HFFc6 (cell line): Measurements from ENCODE around the gene LRP10. TPM values are rescaled to one million over a fixed set of nuclear protein-coding genes. Genes with fewer than 3 reads are reported as not detected.

Experiments used
- DNase-seq: peaks from one replicate; pipeline ENCODE4 v3.0.0-alpha.2; 2018
- H3K27ac Mint-ChIP-seq: 2 replicates; pipeline ENCODE4 v1.8.0; 2020; ENCODE audit warnings: mild to moderate bottlenecking, mixed read lengths
- H3K27me3 Mint-ChIP-seq: 2 replicates; pipeline ENCODE4 v1.8.0; 2021; ENCODE audit warnings: mild to moderate bottlenecking, moderate library complexity, mixed read lengths; ENCODE audit not compliant: insufficient read depth
- H3K36me3 Mint-ChIP-seq: 2 replicates; pipeline ENCODE4 v1.8.0; 2021; ENCODE audit warnings: low read depth, mixed read lengths
- H3K4me1 Mint-ChIP-seq: 2 replicates; pipeline ENCODE4 v1.8.0; 2020; ENCODE audit warnings: low read depth, mixed read lengths
- H3K4me3 Mint-ChIP-seq: 2 replicates; pipeline ENCODE4 v1.8.0; 2020; ENCODE audit warnings: mild to moderate bottlenecking, moderate library complexity, mixed read lengths
- H3K9me3 Mint-ChIP-seq: 2 replicates; pipeline ENCODE4 v1.8.0; 2020; ENCODE audit warnings: mild to moderate bottlenecking, mixed read lengths
- total RNA-seq, 6 experiments: library from RNA; stranded (reverse); fragmentation: NEBNext Ultra II Directional; extraction: Animal tissue kit (Norgen Biotek cat#: 25700); gene quantifications; 2 replicates in 1 of 6; 3 replicates in 5 of 6; pipeline ENCODE4 v1.2.3, GENCODE V29; 2021
- TF ChIP-seq, protein P1 (sequence below): fragments of 200-600 bp; sonication (generic); IDR thresholded peaks from 2 replicates; pipeline ENCODE4 v1.5.0; 2021; ENCODE audit warnings: antibody characterized with exemption, mild to moderate bottlenecking

Gene LRP10
- total RNA-seq, 6 experiments from 2014 or later: 168 to 226 (median 186) TPM

DNA sequence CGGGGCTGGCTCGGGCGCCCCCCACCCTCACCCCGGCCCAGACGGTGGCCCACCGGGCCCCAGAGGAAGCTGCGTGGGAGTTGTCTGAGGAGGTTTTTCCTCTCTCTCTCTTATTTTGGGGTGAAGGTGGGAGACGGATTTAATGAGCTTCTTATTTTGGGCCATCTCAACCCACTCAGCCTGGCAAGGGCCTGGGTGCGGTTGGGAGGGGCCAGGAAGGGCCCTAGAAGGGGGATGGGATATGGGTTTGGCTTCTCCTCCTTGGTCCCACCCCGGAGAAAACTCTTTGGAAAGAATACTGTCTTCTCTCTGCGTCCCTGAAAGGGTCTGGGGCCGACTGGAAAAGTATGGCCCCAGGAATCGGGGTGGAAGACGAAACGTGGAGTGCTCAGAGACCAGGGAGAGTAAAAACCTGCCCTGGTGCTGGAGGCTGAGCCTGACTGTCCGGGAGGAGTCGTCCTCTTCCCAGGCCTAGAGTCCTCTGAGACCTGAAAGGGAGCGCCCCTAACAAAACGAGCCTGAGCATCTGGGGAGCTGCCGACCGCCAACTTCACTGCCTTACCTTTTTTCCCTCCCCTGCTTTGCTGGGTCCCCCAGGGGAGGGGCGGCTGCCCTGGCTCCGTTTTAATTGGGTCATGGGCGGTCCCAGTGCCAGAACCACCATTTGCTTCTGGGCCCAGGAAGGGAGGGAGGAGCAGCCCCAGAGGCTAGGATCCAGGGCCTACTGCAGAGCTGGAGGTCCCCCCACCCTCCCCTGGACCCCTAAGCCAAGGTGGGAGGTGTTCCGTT, 33.6 kb upstream of the LRP10 start:
- H3K36me3 Mint-ChIP-seq: peaks cover 38% of the 10 kb centered on the region
- peak overlapping the region; percentile 99 for H3K4me3 Mint-ChIP-seq
- H3K9me3 Mint-ChIP-seq: no peaks in the 10 kb centered on the region
- H3K27ac Mint-ChIP-seq: peak overlapping the region; percentile 93
- peak; percentile 42 for DNase-seq
- peaks cover 44% of the 10 kb centered on the region for H3K4me1 Mint-ChIP-seq
- TF ChIP-seq, protein P1, sequence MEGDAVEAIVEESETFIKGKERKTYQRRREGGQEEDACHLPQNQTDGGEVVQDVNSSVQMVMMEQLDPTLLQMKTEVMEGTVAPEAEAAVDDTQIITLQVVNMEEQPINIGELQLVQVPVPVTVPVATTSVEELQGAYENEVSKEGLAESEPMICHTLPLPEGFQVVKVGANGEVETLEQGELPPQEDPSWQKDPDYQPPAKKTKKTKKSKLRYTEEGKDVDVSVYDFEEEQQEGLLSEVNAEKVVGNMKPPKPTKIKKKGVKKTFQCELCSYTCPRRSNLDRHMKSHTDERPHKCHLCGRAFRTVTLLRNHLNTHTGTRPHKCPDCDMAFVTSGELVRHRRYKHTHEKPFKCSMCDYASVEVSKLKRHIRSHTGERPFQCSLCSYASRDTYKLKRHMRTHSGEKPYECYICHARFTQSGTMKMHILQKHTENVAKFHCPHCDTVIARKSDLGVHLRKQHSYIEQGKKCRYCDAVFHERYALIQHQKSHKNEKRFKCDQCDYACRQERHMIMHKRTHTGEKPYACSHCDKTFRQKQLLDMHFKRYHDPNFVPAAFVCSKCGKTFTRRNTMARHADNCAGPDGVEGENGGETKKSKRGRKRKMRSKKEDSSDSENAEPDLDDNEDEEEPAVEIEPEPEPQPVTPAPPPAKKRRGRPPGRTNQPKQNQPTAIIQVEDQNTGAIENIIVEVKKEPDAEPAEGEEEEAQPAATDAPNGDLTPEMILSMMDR: no peak
- peaks cover 2% of the 10 kb centered on the region for H3K27me3 Mint-ChIP-seq

- Mint-ChIP-seq H3K4me1 (peaks cover 44% of the 10 kb centered on the region), H3K9me3 (no peaks in the 10 kb centered on the region), H3K27me3 (peaks cover 2% of the 10 kb centered on the region), H3K4me3 (peak overlapping the region; percentile 99), H3K36me3 (peaks cover 38% of the 10 kb centered on the region), H3K27ac (peak overlapping the region; percentile 93)
- TF ChIP-seq, protein P1: no peak
- DNase-seq: peak; percentile 61
These were observed 32.9 kb upstream of the LRP10 start for GRCh38 chr14:22838631-22839041.

GRCh38 chr14:22839159-22839779, 32.3 kb upstream of the LRP10 start:
- TF ChIP-seq, protein P1: no peak
- Mint-ChIP-seq H3K27me3 (peaks cover 2% of the 10 kb centered on the region), H3K27ac (peak overlapping the region; percentile 93), H3K36me3 (peaks cover 40% of the 10 kb centered on the region), H3K4me1 (peaks cover 44% of the 10 kb centered on the region), H3K9me3 (no peaks in the 10 kb centered on the region), H3K4me3 (peak overlapping the region; percentile 99)
- DNase-seq: no peak

GRCh38 chr14:22841311-22841710, 30.2 kb upstream of the LRP10 start:
- H3K27me3 Mint-ChIP-seq: peaks cover 2% of the 10 kb centered on the region
- H3K27ac Mint-ChIP-seq: peak overlapping the region; percentile 93
- DNase-seq: no peak
- H3K9me3 Mint-ChIP-seq: no peaks in the 10 kb centered on the region
- peaks cover 54% of the 10 kb centered on the region for H3K36me3 Mint-ChIP-seq
- H3K4me3 Mint-ChIP-seq: no peak overlapping the region
- peaks cover 45% of the 10 kb centered on the region for H3K4me1 Mint-ChIP-seq
- TF ChIP-seq, protein P1: no peak

DNA sequence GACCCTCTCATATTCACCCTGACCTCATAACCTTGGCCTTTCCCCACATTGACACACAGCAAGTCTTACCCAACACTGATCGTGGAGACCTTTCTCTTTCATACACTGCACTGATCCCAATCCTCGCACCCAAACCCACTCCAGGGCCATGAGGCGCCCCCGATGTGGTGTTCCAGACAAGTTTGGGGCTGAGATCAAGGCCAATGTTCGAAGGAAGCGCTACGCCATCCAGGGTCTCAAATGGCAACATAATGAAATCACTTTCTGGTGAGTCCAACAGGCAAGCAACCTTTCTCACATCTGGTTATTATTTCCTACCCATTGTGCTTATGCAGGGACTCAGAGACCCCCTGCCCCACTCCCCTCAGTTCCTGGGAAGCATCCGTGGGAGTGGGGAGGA, 29.8 kb upstream of the LRP10 start:
- no peak for DNase-seq
- no peak overlapping the region for H3K4me3 Mint-ChIP-seq
- H3K27ac Mint-ChIP-seq: peak overlapping the region; percentile 93
- peaks cover 2% of the 10 kb centered on the region for H3K27me3 Mint-ChIP-seq
- H3K4me1 Mint-ChIP-seq: peaks cover 49% of the 10 kb centered on the region
- H3K36me3 Mint-ChIP-seq: peaks cover 53% of the 10 kb centered on the region
- H3K9me3 Mint-ChIP-seq: no peaks in the 10 kb centered on the region
- TF ChIP-seq, protein P1: no peak
